H1 (cell line): Measurements from ENCODE around the gene JMJD8. TPM values are rescaled to one million over a fixed set of nuclear protein-coding genes. Genes with fewer than 3 reads are reported as not detected.

Source experiments
- CEBPB ChIP-seq: IDR thresholded peaks from 2 replicates; pipeline ENCODE4 v1.6.1; 2012; ENCODE audit warnings: low read depth, low read length
- polyA plus RNA-seq, 7 experiments: library from polyadenylated mRNA; depleted of rRNA in 3 of 7; stranded (reverse) in 5 of 7; unstranded in 2 of 7; fragments of >200 nt in 5 of 7; fragments of 200-250 nt in 2 of 7; gene quantifications; 1 replicate in 5 of 7; 2 replicates in 1 of 7; 4 replicates in 1 of 7; pipeline versions ENCODE4 v1.2.1 to v1.2.3, GENCODE V29; 2011 to 2013; ENCODE audit warnings: missing spikeins in 2 of 7, mixed read lengths in 2 of 7
- total RNA-seq: library from RNA; stranded (reverse); fragmentation: NEBNext Ultra II Directional; extraction: Animal tissue kit (Norgen Biotek cat#: 25700); gene quantifications from 2 replicates; pipeline ENCODE4 v1.2.1, GENCODE V29; 2021

JMJD8 gene
- total and polyA plus RNA-seq, 2 of the 8 experiments (the other 6 are each of a cell fraction or from before 2014, with no cell fraction given), result 46.4 to 87.4 TPM

DNA sequence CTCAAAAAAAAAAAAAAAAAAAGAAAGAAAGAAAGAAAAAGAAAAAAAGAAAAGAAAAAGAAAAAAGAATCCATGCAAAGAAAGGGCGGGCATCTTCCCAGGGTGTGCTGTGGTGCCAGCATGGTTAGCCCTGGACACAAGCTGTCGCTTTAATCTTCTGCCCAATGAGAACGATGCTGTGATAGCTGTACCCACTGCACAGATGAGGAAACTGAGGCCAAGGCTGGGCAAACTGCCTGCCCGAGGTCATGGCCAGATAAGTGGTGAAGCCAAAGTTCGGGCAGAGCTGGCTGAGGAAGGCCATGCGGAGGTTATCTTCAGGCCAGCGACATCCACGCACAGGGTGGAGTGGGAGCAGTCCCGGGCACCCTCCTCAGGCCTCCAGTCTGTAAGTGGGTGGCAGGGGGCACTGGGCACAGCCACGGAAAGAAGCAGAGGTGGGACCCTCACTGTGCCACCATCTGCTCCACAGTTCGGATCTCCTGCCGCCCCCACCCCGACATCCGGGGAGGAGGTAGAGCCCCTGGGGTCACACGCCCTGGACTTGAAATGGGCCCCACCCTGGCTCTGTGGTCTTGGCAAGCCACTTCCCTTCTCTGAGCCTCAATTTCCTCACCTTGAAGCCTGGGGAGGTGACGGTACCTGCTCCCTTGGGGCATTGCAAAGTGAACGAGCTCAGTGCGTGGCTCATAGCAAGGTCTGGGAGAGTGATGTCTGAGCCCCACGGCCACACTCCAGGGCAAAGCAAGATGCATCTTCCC is 15.0 kb upstream of the JMJD8 start (continued):
- TF ChIP-seq CEBPB, result no peak
